HEK293 (cell line): ENCODE results near the gene GUK1.
A peak's percentile ranks its signal among the peaks of the same experiment; 100 is the strongest.

Experiments used
- GLIS1 ChIP-seq: fragments of 450-650 bp; formaldehyde crosslinking; IDR thresholded peaks from 2 replicates; pipeline ENCODE4 v1.5.1; 2016; ENCODE audit warnings: missing biosample characterization, missing genetic modification characterization
- HIC1 ChIP-seq: fragments of 450-650 bp; formaldehyde crosslinking; IDR thresholded peaks from 2 replicates; pipeline ENCODE4 v1.5.1; 2016; ENCODE audit warnings: missing biosample characterization, missing genetic modification characterization
- KLF16 ChIP-seq: fragments of 450-650 bp; formaldehyde crosslinking; IDR thresholded peaks from 2 replicates; pipeline ENCODE4 v1.5.1; 2017; ENCODE audit warnings: missing biosample characterization, missing genetic modification characterization
- KLF17 ChIP-seq: fragments of 450-650 bp; formaldehyde crosslinking; IDR thresholded peaks from 2 replicates; pipeline ENCODE4 v1.5.1; 2016; ENCODE audit warnings: missing biosample characterization, missing genetic modification characterization
- KLF7 ChIP-seq: fragments of 450-650 bp; formaldehyde crosslinking; IDR thresholded peaks from 2 replicates; pipeline ENCODE4 v1.5.1; 2016; ENCODE audit warnings: missing biosample characterization, missing genetic modification characterization, borderline replicate concordance
- OSR2 ChIP-seq: fragments of 450-650 bp; formaldehyde crosslinking; IDR thresholded peaks from 2 replicates; pipeline ENCODE4 v1.5.1; 2016; ENCODE audit warnings: missing biosample characterization, missing genetic modification characterization
- PRDM10 ChIP-seq: fragments of 450-650 bp; formaldehyde crosslinking; IDR thresholded peaks from 2 replicates; pipeline ENCODE4 v1.5.1; 2016; ENCODE audit warnings: missing biosample characterization, missing genetic modification characterization
- RBAK ChIP-seq: fragments of 450-650 bp; formaldehyde crosslinking; IDR thresholded peaks from 2 replicates; pipeline ENCODE4 v1.5.1; 2016; ENCODE audit warnings: missing biosample characterization, missing genetic modification characterization
- REPIN1 ChIP-seq: fragments of 450-650 bp; formaldehyde crosslinking; IDR thresholded peaks from 2 replicates; pipeline ENCODE4 v1.5.1; 2017; ENCODE audit warnings: missing biosample characterization, missing genetic modification characterization, low read depth
- REST ChIP-seq: fragments of 450-650 bp; formaldehyde crosslinking; IDR thresholded peaks from 2 replicates; pipeline ENCODE4 v1.5.1; 2016; ENCODE audit warnings: missing biosample characterization, missing genetic modification characterization
- ZBTB11 ChIP-seq: fragments of 450-650 bp; formaldehyde crosslinking; conservative IDR thresholded peaks from 2 replicates; pipeline ENCODE4 v1.5.1; 2016; ENCODE audit warnings: low read depth, missing biosample characterization, missing genetic modification characterization
- ZBTB20 ChIP-seq: fragments of 450-650 bp; formaldehyde crosslinking; IDR thresholded peaks from 2 replicates; pipeline ENCODE4 v1.5.1; 2016; ENCODE audit warnings: missing biosample characterization, missing genetic modification characterization
- ZBTB7A ChIP-seq: fragments of 450-650 bp; formaldehyde crosslinking; IDR thresholded peaks from 2 replicates; pipeline ENCODE4 v1.5.1; 2016; ENCODE audit warnings: low read depth, missing biosample characterization, missing genetic modification characterization
- ZBTB8A ChIP-seq: fragments of 450-650 bp; formaldehyde crosslinking; IDR thresholded peaks from 2 replicates; pipeline ENCODE4 v1.5.1; 2016; ENCODE audit warnings: missing biosample characterization, missing genetic modification characterization
- ZIC2 ChIP-seq: fragments of 450-650 bp; formaldehyde crosslinking; IDR thresholded peaks from 2 replicates; pipeline ENCODE4 v1.5.1; 2016; ENCODE audit warnings: missing biosample characterization, missing genetic modification characterization
- ZNF133 ChIP-seq: fragments of 450-650 bp; formaldehyde crosslinking; IDR thresholded peaks from 2 replicates; pipeline ENCODE4 v1.5.1; 2016; ENCODE audit warnings: missing biosample characterization, missing genetic modification characterization
- ZNF140 ChIP-seq: fragments of 450-650 bp; formaldehyde crosslinking; IDR thresholded peaks from 2 replicates; pipeline ENCODE4 v1.5.1; 2016; ENCODE audit warnings: missing biosample characterization, missing genetic modification characterization
- ZNF580 ChIP-seq: fragments of 450-650 bp; formaldehyde crosslinking; IDR thresholded peaks from 2 replicates; pipeline ENCODE4 v1.5.1; 2016; ENCODE audit warnings: missing biosample characterization, missing genetic modification characterization
- ZNF629 ChIP-seq: fragments of 450-650 bp; formaldehyde crosslinking; IDR thresholded peaks from 2 replicates; pipeline ENCODE4 v1.5.1; 2017; ENCODE audit warnings: missing biosample characterization, missing genetic modification characterization
- ZNF645 ChIP-seq: fragments of 450-650 bp; formaldehyde crosslinking; IDR thresholded peaks from 2 replicates; pipeline ENCODE4; 2016; ENCODE audit warnings: missing biosample characterization, missing genetic modification characterization
- ZNF747 ChIP-seq: fragments of 450-650 bp; formaldehyde crosslinking; IDR thresholded peaks from 2 replicates; pipeline ENCODE4 v1.5.1; 2016; ENCODE audit warnings: missing biosample characterization, missing genetic modification characterization
- ZXDB ChIP-seq: fragments of 450-650 bp; formaldehyde crosslinking; IDR thresholded peaks from 2 replicates; pipeline ENCODE4 v1.5.1; 2016; ENCODE audit warnings: missing biosample characterization, missing genetic modification characterization

GUK1 gene

GRCh38 chr1:228102791-228103620, 37.1 kb upstream of the GUK1 start, which contains the start of gene C1orf35 (continued):
- TF ChIP-seq PRDM10 (peak; percentile 26; the same call in 1 of the 2 replicates), OSR2 (tag by site-specific recombination) (peak; percentile 45; the same call in 1 of the 2 replicates), HIC1 (tag by site-specific recombination) (peak; percentile 88), GLIS1 (tag by site-specific recombination) (peak; percentile 76), ZBTB11 (peak; percentile 46), ZNF140 (tag by site-specific recombination) (no peak), REST (tag by site-specific recombination) (peak; percentile 27; the same call in 1 of the 2 replicates), REPIN1 (peak; percentile 82; the same call in 1 of the 2 replicates), ZNF747 (tag by site-specific recombination) (no peak), ZBTB20 (tag by site-specific recombination) (peak; percentile 84; the same call in 1 of the 2 replicates), KLF7 (tag by site-specific recombination) (peak; percentile 64; the same call in 1 of the 2 replicates), ZNF629 (tag by site-specific recombination) (peak; percentile 98), ZBTB7A (tag by site-specific recombination) (peak; percentile 99), KLF16 (tag by site-specific recombination) (peak; percentile 98), ZXDB (tag by site-specific recombination) (peak; percentile 93), ZNF580 (tag by site-specific recombination) (peak; percentile 98), ZBTB8A (peak; percentile 97), KLF17 (peak; percentile 96), ZNF133 (tag by site-specific recombination) (no peak), ZIC2 (tag by site-specific recombination) (peak; percentile 65; the same call in 1 of the 2 replicates), ZNF645 (tag by site-specific recombination) (no peak), RBAK (no peak)
